GM23248 (cell line): Measurements from ENCODE around the gene STRADB.

ENCODE experiments used
- EZH2 ChIP-seq: fragments of 200-600 bp; sonication (generic); IDR thresholded peaks from 2 replicates; pipeline ENCODE4 v1.6.1; 2018; ENCODE audit warnings: antibody characterized with exemption, mild to moderate bottlenecking; ENCODE audit not compliant: insufficient read depth, poor library complexity, severe bottlenecking
- EZH2phosphoT487 ChIP-seq: fragments of 200-600 bp; sonication (generic); IDR thresholded peaks from 2 replicates; pipeline ENCODE4 v1.6.1; 2018; ENCODE audit warnings: antibody characterized with exemption, moderate library complexity, mild to moderate bottlenecking, low read depth; ENCODE audit not compliant: insufficient read depth

DNA sequence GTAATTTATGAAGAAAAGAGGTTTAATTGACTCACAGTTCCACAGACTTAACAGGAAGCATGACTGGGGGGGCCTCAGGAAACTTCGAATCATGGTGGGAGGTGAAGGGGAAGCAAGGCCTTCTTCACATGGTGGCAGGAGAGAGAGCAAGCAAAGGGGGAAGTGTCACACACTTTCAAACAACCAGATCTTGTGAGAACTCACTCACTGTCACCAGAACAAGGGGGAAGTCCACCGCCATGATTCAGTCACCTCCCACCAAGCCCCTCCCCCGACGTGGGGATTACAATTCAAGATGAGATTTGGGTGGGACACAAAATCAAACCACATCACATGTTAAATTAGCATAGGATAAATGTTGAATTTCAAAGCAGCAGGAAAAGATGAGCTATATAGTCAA is 56.2 kb downstream of the STRADB start:
- TF ChIP-seq EZH2 = no peak
- TF ChIP-seq EZH2phosphoT487 = no peak
